ENCODE data around the gene LY86.

LY86 gene

DNA sequence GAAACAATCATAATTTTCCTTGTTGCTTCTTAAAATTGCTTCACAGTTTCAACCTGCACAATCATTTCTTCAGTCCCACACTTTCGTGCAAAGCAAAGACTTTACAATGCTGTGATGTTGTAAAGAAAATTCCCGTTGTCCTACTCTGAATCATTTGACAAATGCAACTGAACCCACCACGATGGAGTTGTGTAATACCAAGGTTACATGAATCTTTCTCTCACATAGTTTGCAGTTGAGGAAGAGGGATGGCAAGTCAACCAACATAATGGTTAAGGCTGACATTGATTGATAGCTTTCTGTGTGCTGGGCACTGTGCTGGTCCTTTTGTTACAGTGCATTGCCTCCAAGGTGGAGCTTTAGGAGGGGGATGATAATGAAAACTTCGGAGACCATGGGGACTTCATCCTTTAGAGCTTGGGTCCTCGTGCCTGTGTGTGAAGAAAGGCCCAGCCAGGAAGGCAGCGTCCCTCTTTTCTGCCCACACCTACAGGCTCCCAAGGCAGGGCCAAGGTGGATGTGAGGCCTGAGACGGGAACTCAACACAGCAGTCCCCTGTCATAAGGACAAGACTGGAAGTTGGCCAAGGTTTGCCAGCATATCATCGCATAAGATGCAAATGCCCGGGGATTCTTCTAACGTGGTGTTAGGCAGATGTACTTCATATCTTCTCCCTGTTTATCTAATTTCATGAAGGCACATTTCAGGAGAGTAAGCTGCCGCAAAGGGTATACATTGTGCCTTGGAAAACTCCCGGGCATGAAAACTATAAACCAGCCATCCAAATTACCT is 96.9 kb downstream of the LY86 start:
- no peak for DNase-seq (ENCODE audit: low read depth)
- TF ChIP-seq, protein P1, sequence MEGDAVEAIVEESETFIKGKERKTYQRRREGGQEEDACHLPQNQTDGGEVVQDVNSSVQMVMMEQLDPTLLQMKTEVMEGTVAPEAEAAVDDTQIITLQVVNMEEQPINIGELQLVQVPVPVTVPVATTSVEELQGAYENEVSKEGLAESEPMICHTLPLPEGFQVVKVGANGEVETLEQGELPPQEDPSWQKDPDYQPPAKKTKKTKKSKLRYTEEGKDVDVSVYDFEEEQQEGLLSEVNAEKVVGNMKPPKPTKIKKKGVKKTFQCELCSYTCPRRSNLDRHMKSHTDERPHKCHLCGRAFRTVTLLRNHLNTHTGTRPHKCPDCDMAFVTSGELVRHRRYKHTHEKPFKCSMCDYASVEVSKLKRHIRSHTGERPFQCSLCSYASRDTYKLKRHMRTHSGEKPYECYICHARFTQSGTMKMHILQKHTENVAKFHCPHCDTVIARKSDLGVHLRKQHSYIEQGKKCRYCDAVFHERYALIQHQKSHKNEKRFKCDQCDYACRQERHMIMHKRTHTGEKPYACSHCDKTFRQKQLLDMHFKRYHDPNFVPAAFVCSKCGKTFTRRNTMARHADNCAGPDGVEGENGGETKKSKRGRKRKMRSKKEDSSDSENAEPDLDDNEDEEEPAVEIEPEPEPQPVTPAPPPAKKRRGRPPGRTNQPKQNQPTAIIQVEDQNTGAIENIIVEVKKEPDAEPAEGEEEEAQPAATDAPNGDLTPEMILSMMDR (conservative IDR thresholded peaks at IDR 0.05; ENCODE audit: low read depth, low read length) = no peak
- no peak overlapping the region for H3K4me3 ChIP-seq (ENCODE audit: low read depth, low read length)

DNA sequence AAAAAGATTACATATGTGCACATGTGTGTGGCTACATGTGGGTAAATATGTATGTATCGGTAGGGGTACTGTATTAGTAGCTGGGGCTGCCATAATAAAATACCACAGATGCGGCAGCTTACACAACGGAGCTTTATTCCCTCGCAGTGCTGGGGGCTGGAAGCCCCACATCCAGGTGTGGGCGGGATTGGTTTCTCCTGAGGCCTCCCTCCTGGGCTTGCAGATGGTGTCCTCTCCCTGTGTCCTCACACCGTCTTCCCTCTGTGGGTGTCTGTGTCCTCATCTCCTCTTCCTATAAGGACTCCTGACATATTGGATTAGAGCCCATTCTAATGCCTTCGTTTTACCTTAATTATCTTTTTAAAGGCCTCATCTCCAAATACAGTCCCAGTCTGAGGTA is 97.7 kb downstream of the LY86 start:
- TF ChIP-seq, protein P1 (conservative IDR thresholded peaks at IDR 0.05; ENCODE audit: low read depth, low read length) = no peak
- no peak overlapping the region for H3K4me3 ChIP-seq (ENCODE audit: low read depth, low read length)
- no peak for DNase-seq (ENCODE audit: low read depth)

GRCh38 chr6:6686748-6687601 is 98.5 kb downstream of the LY86 start:
- TF ChIP-seq, protein P1 (conservative IDR thresholded peaks at IDR 0.05; ENCODE audit: low read depth, low read length) = no peak
- peak; percentile 79 for DNase-seq (ENCODE audit: low read depth)
- no peak overlapping the region for H3K4me3 ChIP-seq (ENCODE audit: low read depth, low read length)

GRCh38 chr6:6688283-6688682 is 99.8 kb downstream of the LY86 start:
- TF ChIP-seq, protein P1 (conservative IDR thresholded peaks at IDR 0.05; ENCODE audit: low read depth, low read length) = no peak
- H3K4me3 ChIP-seq (ENCODE audit: low read depth, low read length) = no peak overlapping the region
- peak; percentile 68 for DNase-seq (ENCODE audit: low read depth)

DNA sequence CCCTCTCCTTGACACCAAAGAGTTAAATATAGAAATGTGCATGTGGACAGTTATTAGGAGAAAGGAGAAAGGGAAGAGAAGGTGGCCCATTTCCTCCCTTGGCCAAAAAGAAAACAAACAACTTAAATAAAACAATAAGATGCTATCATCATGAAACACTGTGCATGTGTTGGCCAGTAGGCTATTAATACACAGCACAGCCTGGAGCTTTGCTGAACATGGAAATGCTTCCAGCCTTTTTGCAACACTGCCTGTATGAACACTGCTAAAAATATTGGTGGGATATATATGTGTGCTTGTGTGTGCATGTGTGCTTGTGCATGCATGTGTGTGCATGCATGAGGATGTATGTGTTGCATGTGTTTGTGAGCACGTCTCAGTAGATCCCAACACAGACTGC is 100.4 kb downstream of the LY86 start:
- DNase-seq (ENCODE audit: low read depth) = no peak
- H3K4me3 ChIP-seq (ENCODE audit: low read depth, low read length) = no peak overlapping the region
- TF ChIP-seq, protein P1 (conservative IDR thresholded peaks at IDR 0.05; ENCODE audit: low read depth, low read length) = no peak

GRCh38 chr6:6689400-6690143 is 101.1 kb downstream of the LY86 start:
- no peak overlapping the region for H3K4me3 ChIP-seq (ENCODE audit: low read depth, low read length)
- DNase-seq (ENCODE audit: low read depth) = no peak
- TF ChIP-seq, protein P1 (conservative IDR thresholded peaks at IDR 0.05; ENCODE audit: low read depth, low read length) = no peak

Measured in choroid plexus epithelial cell (primary cell).